Measurements from ENCODE around the gene ZZZ3. TPM values are rescaled to one million over a fixed set of nuclear protein-coding genes. Genes with fewer than 3 reads are reported as not detected.
"Not testable (repeated sequence)": the region's sequence is repeated elsewhere in the genome, so short reads cannot be mapped to it uniquely, and the experiment has no call there.

Gene ZZZ3
- 8.3 TPM for polyA plus RNA-seq (2012; ENCODE audit: low read depth, missing spikeins)

DNA sequence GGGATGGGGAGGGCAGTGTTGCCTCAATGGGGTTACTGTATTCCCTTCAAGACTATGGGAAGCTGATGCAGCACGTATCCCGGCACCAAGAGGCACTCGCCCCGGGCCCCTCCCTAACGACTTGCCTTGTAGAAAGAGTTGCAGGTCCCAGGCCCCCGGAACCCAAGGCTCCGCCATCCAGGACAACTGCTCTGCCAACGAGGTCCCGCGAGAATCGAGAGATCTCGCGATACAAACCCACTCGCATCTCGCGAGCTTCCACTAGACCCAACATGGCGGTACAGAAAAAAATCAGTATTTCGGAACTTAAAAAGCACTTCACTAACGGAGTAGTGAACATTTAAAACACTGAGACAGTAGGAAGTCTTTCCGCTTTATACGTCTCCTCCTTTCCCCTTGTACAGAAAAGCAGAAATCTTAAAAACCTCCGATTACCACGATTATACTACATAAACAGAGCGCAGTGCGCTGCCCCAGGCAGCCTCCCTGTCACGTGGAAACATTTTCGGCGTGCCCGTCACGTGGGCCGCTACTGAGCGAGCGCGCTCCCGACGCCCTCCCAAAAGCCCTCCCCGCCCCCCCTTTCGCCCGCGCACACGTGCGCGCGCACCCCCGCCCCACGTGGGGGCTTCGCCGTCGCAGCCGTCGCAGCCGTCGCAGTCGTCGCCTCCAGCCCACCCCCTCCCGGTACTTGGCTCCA, at the start of gene ZZZ3:
Gene ZZZ3 (minus strand): TSS at position 199 of the 700 bp plus-strand sequence. CDS start 49,304 bp downstream, outside the sequence.
- DNase-seq (ENCODE audit: insufficient read length, low spot score) (peak; percentile 66), FAIRE-seq (peak; percentile 95)
- TF ChIP-seq PAX5 (IDR thresholded peaks at IDR 0.05; ENCODE audit: insufficient read depth, low read length, severe bottlenecking) (no peak), SPI1 (IDR thresholded peaks at IDR 0.05; ENCODE audit: low read depth, low read length) (no peak), POLR2A (IDR thresholded peaks at IDR 0.05; ENCODE audit: low read depth, low read length) (peak; percentile 77; the same call in 1 of the 2 replicates), POU2F2 (IDR thresholded peaks at IDR 0.05; ENCODE audit: low read depth, low read length) (peak; percentile 70; the same call in 1 of the 2 replicates), POLR2AphosphoS5 (IDR thresholded peaks at IDR 0.05; ENCODE audit: low read depth, low read length) (peak; percentile 82), TAF1 (IDR thresholded peaks at IDR 0.05; ENCODE audit: low read depth, low read length) (peak; percentile 93)

DNA sequence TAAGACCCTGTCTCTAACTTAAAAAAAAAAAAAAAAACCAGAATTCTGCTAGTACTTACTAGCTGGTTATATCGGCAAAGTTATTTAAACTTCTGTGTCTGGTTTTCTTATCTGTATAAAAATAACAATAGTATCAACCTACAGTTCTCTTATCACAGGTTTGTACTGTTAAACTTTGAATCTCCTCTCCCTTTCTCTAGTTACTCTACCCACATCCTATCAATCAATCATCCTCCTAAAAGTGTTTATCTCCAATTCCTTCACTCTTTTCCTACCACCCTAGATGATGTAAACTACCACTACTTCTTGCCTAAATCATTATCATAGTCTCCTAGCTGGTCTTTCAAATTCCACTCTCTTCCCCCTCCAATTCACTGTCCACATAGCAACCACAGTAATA, 49.6 kb upstream of the ZZZ3 start:
- no peak for TF ChIP-seq POLR2A (IDR thresholded peaks at IDR 0.05; ENCODE audit: low read depth, low read length)
- TF ChIP-seq SPI1 (IDR thresholded peaks at IDR 0.05; ENCODE audit: low read depth, low read length), result no peak
- FAIRE-seq, result no peak
- DNase-seq (ENCODE audit: insufficient read length, low spot score), result no peak

GRCh38 chr1:77725706-77726105, 43.2 kb upstream of the ZZZ3 start:
- no peak for TF ChIP-seq POU2F2 (IDR thresholded peaks at IDR 0.05; ENCODE audit: low read depth, low read length)
- TF ChIP-seq POLR2A (IDR thresholded peaks at IDR 0.05; ENCODE audit: low read depth, low read length), result no peak
- TF ChIP-seq SPI1 (IDR thresholded peaks at IDR 0.05; ENCODE audit: low read depth, low read length), result no peak
- no peak for TF ChIP-seq POLR2AphosphoS5 (IDR thresholded peaks at IDR 0.05; ENCODE audit: low read depth, low read length)
- no peak for TF ChIP-seq PAX5 (IDR thresholded peaks at IDR 0.05; ENCODE audit: insufficient read depth, low read length, severe bottlenecking)
- TF ChIP-seq TAF1 (IDR thresholded peaks at IDR 0.05; ENCODE audit: low read depth, low read length), result no peak
- FAIRE-seq (no peak), DNase-seq (ENCODE audit: insufficient read length, low spot score) (no peak)

DNA sequence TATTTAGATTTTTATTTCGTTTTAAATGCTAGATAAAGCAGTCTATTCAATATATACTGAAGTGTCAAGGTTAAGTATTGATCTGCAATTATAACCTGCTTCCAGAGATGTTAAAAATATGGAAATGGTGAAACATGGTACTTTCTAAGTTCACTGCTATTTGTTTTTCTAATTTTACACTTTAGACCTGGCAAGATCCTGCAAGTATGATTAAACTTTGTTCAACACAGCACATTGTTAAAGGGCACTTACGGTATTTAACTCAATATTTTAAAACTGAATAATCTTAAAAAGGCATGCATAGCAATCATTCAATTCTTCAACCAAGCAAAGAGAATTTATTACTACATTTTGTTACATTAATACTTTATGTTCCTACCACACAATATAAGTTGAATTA, 35.7 kb upstream of the ZZZ3 start:
- DNase-seq (ENCODE audit: insufficient read length, low spot score) (no peak), FAIRE-seq (no peak)
- TF ChIP-seq PAX5 (IDR thresholded peaks at IDR 0.05; ENCODE audit: insufficient read depth, low read length, severe bottlenecking), result no peak
- no peak for TF ChIP-seq TAF1 (IDR thresholded peaks at IDR 0.05; ENCODE audit: low read depth, low read length)
- TF ChIP-seq POLR2AphosphoS5 (IDR thresholded peaks at IDR 0.05; ENCODE audit: low read depth, low read length), result no peak
- no peak for TF ChIP-seq SPI1 (IDR thresholded peaks at IDR 0.05; ENCODE audit: low read depth, low read length)
- TF ChIP-seq POU2F2 (IDR thresholded peaks at IDR 0.05; ENCODE audit: low read depth, low read length), result no peak
- TF ChIP-seq POLR2A (IDR thresholded peaks at IDR 0.05; ENCODE audit: low read depth, low read length), result no peak

DNA sequence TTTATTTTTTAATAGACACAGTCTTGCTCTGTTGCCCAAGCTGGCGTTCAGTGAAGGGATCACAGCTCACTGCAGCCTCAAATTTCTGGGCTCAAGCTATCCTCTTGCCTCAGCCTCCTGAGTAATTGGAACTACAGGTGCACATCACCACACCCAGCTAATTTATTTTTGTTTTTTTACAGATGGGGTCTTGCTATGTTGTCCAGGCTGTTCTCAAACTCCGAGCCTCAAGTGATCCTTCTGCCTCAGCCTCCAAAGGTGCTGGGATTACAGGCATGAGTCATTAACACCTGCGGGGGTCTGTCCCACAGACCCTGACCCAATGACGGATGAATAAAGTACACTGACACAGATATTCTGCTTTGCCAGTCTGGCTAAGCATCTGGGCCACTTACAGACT, 33.6 kb upstream of the ZZZ3 start:
- TF ChIP-seq POLR2A (IDR thresholded peaks at IDR 0.05; ENCODE audit: low read depth, low read length) (no peak), POU2F2 (IDR thresholded peaks at IDR 0.05; ENCODE audit: low read depth, low read length) (no peak), TAF1 (IDR thresholded peaks at IDR 0.05; ENCODE audit: low read depth, low read length) (no peak), SPI1 (IDR thresholded peaks at IDR 0.05; ENCODE audit: low read depth, low read length) (no peak), POLR2AphosphoS5 (IDR thresholded peaks at IDR 0.05; ENCODE audit: low read depth, low read length) (no peak), PAX5 (IDR thresholded peaks at IDR 0.05; ENCODE audit: insufficient read depth, low read length, severe bottlenecking) (no peak)
- peak; percentile 28 for FAIRE-seq
- DNase-seq (ENCODE audit: insufficient read length, low spot score), result no peak

- DNase-seq (ENCODE audit: insufficient read length, low spot score) (no peak), FAIRE-seq (no peak)
- TF ChIP-seq POLR2AphosphoS5 (IDR thresholded peaks at IDR 0.05; ENCODE audit: low read depth, low read length), result no peak
- no peak for TF ChIP-seq TAF1 (IDR thresholded peaks at IDR 0.05; ENCODE audit: low read depth, low read length)
- TF ChIP-seq POU2F2 (IDR thresholded peaks at IDR 0.05; ENCODE audit: low read depth, low read length), result no peak
- no peak for TF ChIP-seq SPI1 (IDR thresholded peaks at IDR 0.05; ENCODE audit: low read depth, low read length)
- TF ChIP-seq PAX5 (IDR thresholded peaks at IDR 0.05; ENCODE audit: insufficient read depth, low read length, severe bottlenecking), result no peak
- no peak for TF ChIP-seq POLR2A (IDR thresholded peaks at IDR 0.05; ENCODE audit: low read depth, low read length)
These were observed 27.3 kb upstream of the ZZZ3 start for GRCh38 chr1:77709727-77710126.

- no peak for DNase-seq (ENCODE audit: insufficient read length, low spot score)
- FAIRE-seq, result peak; percentile 74
These were observed 23.9 kb upstream of the ZZZ3 start for GRCh38 chr1:77706321-77706720.

GRCh38 chr1:77704736-77705135, 22.3 kb upstream of the ZZZ3 start:
- DNase-seq (ENCODE audit: insufficient read length, low spot score) (no peak), FAIRE-seq (no peak)
- TF ChIP-seq PAX5 (IDR thresholded peaks at IDR 0.05; ENCODE audit: insufficient read depth, low read length, severe bottlenecking) (no peak), POU2F2 (IDR thresholded peaks at IDR 0.05; ENCODE audit: low read depth, low read length) (no peak), POLR2AphosphoS5 (IDR thresholded peaks at IDR 0.05; ENCODE audit: low read depth, low read length) (no peak), POLR2A (IDR thresholded peaks at IDR 0.05; ENCODE audit: low read depth, low read length) (no peak), SPI1 (IDR thresholded peaks at IDR 0.05; ENCODE audit: low read depth, low read length) (no peak), TAF1 (IDR thresholded peaks at IDR 0.05; ENCODE audit: low read depth, low read length) (no peak)

More at GRCh38 chr1:77706321-77706720, 23.9 kb upstream of the ZZZ3 start:
- TF ChIP-seq SPI1 (IDR thresholded peaks at IDR 0.05; ENCODE audit: low read depth, low read length) (no peak), POLR2AphosphoS5 (IDR thresholded peaks at IDR 0.05; ENCODE audit: low read depth, low read length) (no peak)

- DNase-seq (ENCODE audit: insufficient read length, low spot score); FAIRE-seq: not testable (repeated sequence)
These were observed 17.2 kb upstream of the ZZZ3 start for GRCh38 chr1:77699673-77700072.

DNA sequence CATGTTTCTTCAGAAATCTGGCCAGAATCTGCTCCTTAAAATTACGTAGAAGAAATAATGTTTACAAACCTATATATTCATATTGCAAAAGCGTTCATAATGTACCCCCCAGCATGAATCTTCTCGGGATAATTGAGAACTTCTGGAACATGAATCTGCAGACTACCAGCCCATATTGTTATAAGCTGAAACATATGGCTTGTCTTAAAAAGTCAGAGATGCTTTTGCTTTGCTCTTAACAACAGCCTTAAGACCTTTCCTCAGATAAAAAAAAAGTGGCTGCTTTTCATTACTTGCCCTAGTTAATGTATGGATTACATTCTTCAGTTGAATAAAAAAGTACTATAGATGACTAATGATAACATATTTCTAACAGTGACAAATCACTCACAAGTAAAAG, 15.0 kb upstream of the ZZZ3 start:
- no peak for TF ChIP-seq TAF1 (IDR thresholded peaks at IDR 0.05; ENCODE audit: low read depth, low read length)
- no peak for DNase-seq (ENCODE audit: insufficient read length, low spot score)
- no peak for FAIRE-seq
